WTC11 (cell line): ENCODE measurements around the gene ITPRID2.

Experiments used
- CBFB ChIP-seq: sonication (generic); formaldehyde crosslinking; IDR thresholded peaks from 2 replicates; pipeline ENCODE4 v1.8.1; 2022; ENCODE audit warnings: mild to moderate bottlenecking, low read depth, missing genetic modification reagents
- ETV6 ChIP-seq: sonication (generic); formaldehyde crosslinking; IDR thresholded peaks from 2 replicates; pipeline ENCODE4 v1.8.1; 2022; ENCODE audit warnings: mild to moderate bottlenecking, missing genetic modification reagents
- NR2C2 ChIP-seq: sonication (generic); formaldehyde crosslinking; IDR thresholded peaks from 2 replicates; pipeline ENCODE4 v1.8.0; 2022; ENCODE audit warnings: mild to moderate bottlenecking, missing genetic modification reagents
- TF ChIP-seq, protein P1 (sequence below): fragments of 200-600 bp; IDR thresholded peaks from 2 replicates; pipeline ENCODE4 v1.8.0; 2022; ENCODE audit warnings: antibody characterized with exemption
- TF ChIP-seq, protein P2 (sequence below): sonication (generic); formaldehyde crosslinking; conservative IDR thresholded peaks from 2 replicates; pipeline ENCODE4 v1.8.1; 2022; ENCODE audit warnings: mild to moderate bottlenecking, missing genetic modification reagents

DNA sequence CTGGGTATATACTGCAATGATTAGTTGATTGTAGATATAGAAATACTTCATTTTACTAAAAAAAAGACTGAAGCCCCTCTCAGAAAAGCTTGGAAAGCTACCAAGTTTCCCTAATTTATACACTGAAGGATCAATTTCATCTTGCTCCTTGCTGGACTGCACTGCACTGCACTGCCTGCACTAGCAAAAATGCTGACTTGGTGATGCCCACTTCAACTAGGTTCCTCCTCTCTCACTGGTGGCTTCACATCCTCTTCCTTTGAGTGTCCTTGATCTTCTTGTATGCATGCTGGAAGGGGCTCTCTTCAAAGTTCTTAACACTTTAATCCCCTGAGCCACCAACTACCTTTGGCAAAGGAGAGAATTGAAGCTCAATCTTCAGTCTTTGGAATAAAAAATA is 31.7 kb upstream of the ITPRID2 start:
- TF ChIP-seq NR2C2 (CRISPR knock-in tag) (no peak), CBFB (CRISPR knock-in tag) (no peak), ETV6 (CRISPR knock-in tag) (no peak)
- TF ChIP-seq, protein P1, sequence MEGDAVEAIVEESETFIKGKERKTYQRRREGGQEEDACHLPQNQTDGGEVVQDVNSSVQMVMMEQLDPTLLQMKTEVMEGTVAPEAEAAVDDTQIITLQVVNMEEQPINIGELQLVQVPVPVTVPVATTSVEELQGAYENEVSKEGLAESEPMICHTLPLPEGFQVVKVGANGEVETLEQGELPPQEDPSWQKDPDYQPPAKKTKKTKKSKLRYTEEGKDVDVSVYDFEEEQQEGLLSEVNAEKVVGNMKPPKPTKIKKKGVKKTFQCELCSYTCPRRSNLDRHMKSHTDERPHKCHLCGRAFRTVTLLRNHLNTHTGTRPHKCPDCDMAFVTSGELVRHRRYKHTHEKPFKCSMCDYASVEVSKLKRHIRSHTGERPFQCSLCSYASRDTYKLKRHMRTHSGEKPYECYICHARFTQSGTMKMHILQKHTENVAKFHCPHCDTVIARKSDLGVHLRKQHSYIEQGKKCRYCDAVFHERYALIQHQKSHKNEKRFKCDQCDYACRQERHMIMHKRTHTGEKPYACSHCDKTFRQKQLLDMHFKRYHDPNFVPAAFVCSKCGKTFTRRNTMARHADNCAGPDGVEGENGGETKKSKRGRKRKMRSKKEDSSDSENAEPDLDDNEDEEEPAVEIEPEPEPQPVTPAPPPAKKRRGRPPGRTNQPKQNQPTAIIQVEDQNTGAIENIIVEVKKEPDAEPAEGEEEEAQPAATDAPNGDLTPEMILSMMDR: no peak
- TF ChIP-seq, protein P2, sequence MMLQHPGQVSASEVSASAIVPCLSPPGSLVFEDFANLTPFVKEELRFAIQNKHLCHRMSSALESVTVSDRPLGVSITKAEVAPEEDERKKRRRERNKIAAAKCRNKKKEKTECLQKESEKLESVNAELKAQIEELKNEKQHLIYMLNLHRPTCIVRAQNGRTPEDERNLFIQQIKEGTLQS (CRISPR knock-in tag): no peak
